ENCODE results near the gene TMEM237.

Gene TMEM237, protein sequence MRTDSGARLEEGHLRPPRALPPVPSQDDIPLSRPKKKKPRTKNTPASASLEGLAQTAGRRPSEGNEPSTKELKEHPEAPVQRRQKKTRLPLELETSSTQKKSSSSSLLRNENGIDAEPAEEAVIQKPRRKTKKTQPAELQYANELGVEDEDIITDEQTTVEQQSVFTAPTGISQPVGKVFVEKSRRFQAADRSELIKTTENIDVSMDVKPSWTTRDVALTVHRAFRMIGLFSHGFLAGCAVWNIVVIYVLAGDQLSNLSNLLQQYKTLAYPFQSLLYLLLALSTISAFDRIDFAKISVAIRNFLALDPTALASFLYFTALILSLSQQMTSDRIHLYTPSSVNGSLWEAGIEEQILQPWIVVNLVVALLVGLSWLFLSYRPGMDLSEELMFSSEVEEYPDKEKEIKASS

DNA sequence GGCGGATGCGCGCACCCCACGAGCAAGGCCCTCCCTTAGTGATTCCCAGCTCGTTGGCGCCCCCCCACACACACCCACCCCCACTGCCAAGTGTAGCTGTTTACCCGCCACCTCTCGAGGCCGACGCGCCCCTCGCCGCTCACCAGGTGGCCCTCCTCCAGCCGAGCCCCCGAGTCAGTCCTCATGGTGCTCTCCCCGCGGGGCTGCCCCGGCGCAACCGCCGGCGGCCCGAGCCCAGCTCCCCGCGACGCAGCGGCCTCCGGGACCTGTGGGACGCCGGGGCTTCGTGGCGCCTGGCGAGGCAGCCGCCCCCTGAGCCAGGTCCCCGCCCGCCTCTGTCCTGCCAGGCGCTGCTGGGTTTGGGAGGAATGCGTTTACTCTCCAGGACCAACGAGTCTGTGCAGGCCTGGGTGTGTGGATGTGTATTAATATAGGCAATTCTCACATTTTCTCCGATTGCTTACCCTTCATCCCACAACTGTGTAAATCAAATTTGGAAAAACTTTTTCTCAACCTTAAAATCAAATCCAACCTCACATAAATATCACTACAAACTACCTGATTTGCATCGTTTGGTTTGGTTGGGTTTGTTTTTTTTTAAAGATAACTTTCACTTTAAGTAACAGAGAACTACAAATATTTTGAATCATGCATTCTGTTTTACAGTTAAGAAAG, at the start of gene TMEM237:
Gene TMEM237 (minus strand): TSS at position 288 of the 675 bp plus-strand sequence. CDS start 103 bp downstream, at position 185.
- peak within 1 kb of the TSS; percentile 62 for H3K4me2 ChIP-seq (ENCODE audit: low read depth, low read length)
- peak; percentile 18 for DNase-seq
- H3K4me1 ChIP-seq (ENCODE audit: low read length) = peaks cover 14% of the 10 kb centered on the region
- H3K4me3 ChIP-seq (ENCODE audit: low read length) = peak within 1 kb of the TSS; percentile 98
- peak within 1 kb of the TSS; percentile 97 for H2AFZ ChIP-seq (ENCODE audit: low read length)
- peak within 1 kb of the TSS; percentile 92 for H3K9ac ChIP-seq (ENCODE audit: low read length)
- no peaks in the 10 kb centered on the region for H4K20me1 ChIP-seq (ENCODE audit: insufficient read depth, low read length)
- H3K27ac ChIP-seq (ENCODE audit: low read length) = peak within 1 kb of the TSS; percentile 44; the same call in 1 of the 2 replicates
- H3K9me3 ChIP-seq (replicated peaks; ENCODE audit: insufficient read depth, low read length) = no peaks in the 10 kb centered on the region
- H3K79me2 ChIP-seq (ENCODE audit: low read length) = no peaks in the 10 kb centered on the region
- H3F3A ChIP-seq (ENCODE audit: insufficient read depth, low read length) = no peaks in the 10 kb centered on the region
- no peaks in the 10 kb centered on the region for H3K27me3 ChIP-seq (replicated peaks; ENCODE audit: insufficient read depth, low read length)
- H3K36me3 ChIP-seq (replicated peaks; ENCODE audit: insufficient read depth, low read length) = no peaks in the 10 kb centered on the region
- TF ChIP-seq CTCF (IDR thresholded peaks at IDR 0.05; ENCODE audit: low read length) (no peak), EZH2phosphoT487 (IDR thresholded peaks at IDR 0.05; ENCODE audit: low read length) (no peak), EZH2 (optimal IDR thresholded peaks at IDR 0.05; ENCODE audit: low read depth, low read length) (no peak)
- H3K9me2 ChIP-seq (replicated peaks; ENCODE audit: insufficient read depth, low read length) = no peaks in the 10 kb centered on the region

DNA sequence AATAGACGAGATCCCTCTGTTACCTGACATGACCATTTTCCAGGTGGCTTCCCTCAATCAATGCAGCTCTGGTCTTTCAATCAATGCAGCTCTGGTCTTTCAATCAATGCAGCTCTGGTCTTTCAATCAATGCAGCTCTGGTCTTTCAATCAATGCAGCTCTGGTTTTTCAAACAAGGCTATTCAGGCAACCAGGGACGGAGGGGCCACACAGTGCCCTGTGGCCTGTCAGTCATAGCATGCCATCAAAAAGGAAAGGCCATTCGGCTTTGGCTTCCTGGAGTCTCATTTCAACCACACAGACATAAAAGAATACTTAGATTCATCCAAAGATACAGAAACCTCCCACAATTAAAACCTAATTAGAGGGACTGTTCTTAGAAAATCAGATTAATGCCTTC, 41.9 kb upstream of the TMEM237 start:
- no peak for DNase-seq
- Histone ChIP-seq H3K9me3 (replicated peaks; ENCODE audit: insufficient read depth, low read length) (no peaks in the 10 kb centered on the region), H3K9me2 (replicated peaks; ENCODE audit: insufficient read depth, low read length) (no peaks in the 10 kb centered on the region), H3K9ac (ENCODE audit: low read length) (no peak overlapping the region), H3K4me2 (ENCODE audit: low read depth, low read length) (no peak overlapping the region), H3K27me3 (replicated peaks; ENCODE audit: insufficient read depth, low read length) (no peaks in the 10 kb centered on the region), H3K79me2 (ENCODE audit: low read length) (no peaks in the 10 kb centered on the region), H3K4me3 (ENCODE audit: low read length) (no peak overlapping the region), H3K4me1 (ENCODE audit: low read length) (no peaks in the 10 kb centered on the region), H3K36me3 (replicated peaks; ENCODE audit: insufficient read depth, low read length) (no peaks in the 10 kb centered on the region), H3K27ac (ENCODE audit: low read length) (no peak overlapping the region), H2AFZ (ENCODE audit: low read length) (no peak overlapping the region), H4K20me1 (ENCODE audit: insufficient read depth, low read length) (no peaks in the 10 kb centered on the region), H3F3A (ENCODE audit: insufficient read depth, low read length) (no peaks in the 10 kb centered on the region)
- TF ChIP-seq EZH2phosphoT487 (IDR thresholded peaks at IDR 0.05; ENCODE audit: low read length) (no peak), CTCF (IDR thresholded peaks at IDR 0.05; ENCODE audit: low read length) (no peak), EZH2 (optimal IDR thresholded peaks at IDR 0.05; ENCODE audit: low read depth, low read length) (no peak)

DNA sequence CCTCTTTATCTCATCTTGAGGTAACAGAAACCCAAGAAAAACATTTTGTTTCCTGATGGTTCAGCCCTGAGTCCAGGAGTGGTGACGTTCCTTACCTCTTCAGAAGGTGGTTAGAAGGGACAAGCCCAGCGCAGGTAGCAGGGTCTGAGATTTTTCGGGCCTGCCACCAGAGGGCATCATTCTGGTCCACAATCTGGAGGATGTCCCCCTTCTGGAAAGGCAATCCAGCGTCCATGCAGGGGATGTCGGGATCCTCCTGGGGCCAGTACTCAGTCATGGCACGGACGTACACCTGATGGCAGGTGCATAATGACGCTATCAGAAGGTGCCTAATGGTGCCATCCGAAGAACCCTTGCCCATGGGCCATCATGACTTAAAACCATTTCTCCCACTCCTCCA, 37.4 kb upstream of the TMEM237 start:
- H3K36me3 ChIP-seq (replicated peaks; ENCODE audit: insufficient read depth, low read length) = no peaks in the 10 kb centered on the region
- no peaks in the 10 kb centered on the region for H3K79me2 ChIP-seq (ENCODE audit: low read length)
- H3K27ac ChIP-seq (ENCODE audit: low read length) = no peak overlapping the region
- H3K4me1 ChIP-seq (ENCODE audit: low read length) = no peaks in the 10 kb centered on the region
- H2AFZ ChIP-seq (ENCODE audit: low read length) = no peak overlapping the region
- no peaks in the 10 kb centered on the region for H3K9me2 ChIP-seq (replicated peaks; ENCODE audit: insufficient read depth, low read length)
- DNase-seq = no peak
- H3K9me3 ChIP-seq (replicated peaks; ENCODE audit: insufficient read depth, low read length) = no peaks in the 10 kb centered on the region
- H4K20me1 ChIP-seq (ENCODE audit: insufficient read depth, low read length) = no peaks in the 10 kb centered on the region
- H3K9ac ChIP-seq (ENCODE audit: low read length) = no peak overlapping the region
- no peaks in the 10 kb centered on the region for H3F3A ChIP-seq (ENCODE audit: insufficient read depth, low read length)
- no peak overlapping the region for H3K4me3 ChIP-seq (ENCODE audit: low read length)
- TF ChIP-seq EZH2 (optimal IDR thresholded peaks at IDR 0.05; ENCODE audit: low read depth, low read length) (no peak), EZH2phosphoT487 (IDR thresholded peaks at IDR 0.05; ENCODE audit: low read length) (no peak), CTCF (IDR thresholded peaks at IDR 0.05; ENCODE audit: low read length) (peak; percentile 37)
- H3K27me3 ChIP-seq (replicated peaks; ENCODE audit: insufficient read depth, low read length) = no peaks in the 10 kb centered on the region
- no peak overlapping the region for H3K4me2 ChIP-seq (ENCODE audit: low read depth, low read length)
